ENCODE measurements around the gene TDRD7.

GRCh38 chr9:97508852-97509251 lies 97.0 kb downstream of the TDRD7 start:
- no peak for TF ChIP-seq LEF1 (IDR thresholded peaks at IDR 0.05; ENCODE audit: borderline replicate concordance)
- no peak for TF ChIP-seq FOXM1 (IDR thresholded peaks at IDR 0.05; ENCODE audit: borderline replicate concordance)
- no peak for TF ChIP-seq ARNT (IDR thresholded peaks at IDR 0.05)
- TF ChIP-seq SP1 (IDR thresholded peaks at IDR 0.05): no peak
- TF ChIP-seq BHLHE40 (IDR thresholded peaks at IDR 0.05; ENCODE audit: borderline replicate concordance): no peak
- TF ChIP-seq TARDBP (IDR thresholded peaks at IDR 0.05): no peak
- TF ChIP-seq FOXK2 (IDR thresholded peaks at IDR 0.05): no peak
- no peak for TF ChIP-seq HDGF (IDR thresholded peaks at IDR 0.05; ENCODE audit: borderline replicate concordance)
- no peak for TF ChIP-seq PKNOX1 (IDR thresholded peaks at IDR 0.05)
- no peak for TF ChIP-seq FOXA1 (IDR thresholded peaks at IDR 0.05)
- TF ChIP-seq SUZ12 (IDR thresholded peaks at IDR 0.05): no peak
- TF ChIP-seq CTBP1 (IDR thresholded peaks at IDR 0.05; ENCODE audit: borderline replicate concordance): no peak
- TF ChIP-seq ELF4 (IDR thresholded peaks at IDR 0.05): no peak
- no peak for TF ChIP-seq NFRKB (IDR thresholded peaks at IDR 0.05)
